HEK293 (cell line): ENCODE results near the gene HDAC11.

Experiments
- CTCF ChIP-seq: fragments of 450-650 bp; formaldehyde crosslinking; IDR thresholded peaks from 2 replicates; pipeline ENCODE4 v1.5.1; 2016; ENCODE audit warnings: missing biosample characterization, missing genetic modification characterization
- MEIS1 ChIP-seq: sonication (generic); formaldehyde crosslinking; IDR thresholded peaks from 2 replicates; pipeline ENCODE4 v1.8.1; 2022; ENCODE audit warnings: missing genetic modification reagents, mild to moderate bottlenecking, borderline replicate concordance
- MZF1 ChIP-seq: fragments of 450-650 bp; formaldehyde crosslinking; IDR thresholded peaks from 2 replicates; pipeline ENCODE4 v1.5.1; 2017; ENCODE audit warnings: missing biosample characterization, missing genetic modification characterization, borderline replicate concordance
- ZBTB17 ChIP-seq: fragments of 450-650 bp; formaldehyde crosslinking; IDR thresholded peaks from 2 replicates; pipeline ENCODE4 v1.5.1; 2016; ENCODE audit warnings: missing biosample characterization, missing genetic modification characterization
- ZNF174 ChIP-seq: fragments of 450-650 bp; formaldehyde crosslinking; IDR thresholded peaks from 2 replicates; pipeline ENCODE4 v1.5.0; 2017; ENCODE audit warnings: missing biosample characterization, mild to moderate bottlenecking, missing genetic modification characterization
- ZNF2 ChIP-seq: fragments of 450-650 bp; formaldehyde crosslinking; IDR thresholded peaks from 2 replicates; pipeline ENCODE4 v1.5.1; 2016; ENCODE audit warnings: missing biosample characterization, missing genetic modification characterization
- ZNF501 ChIP-seq: fragments of 450-650 bp; formaldehyde crosslinking; IDR thresholded peaks from 2 replicates; pipeline ENCODE4 v1.5.1; 2016; ENCODE audit warnings: missing biosample characterization, missing genetic modification characterization
- ZNF513 ChIP-seq: fragments of 450-650 bp; IDR thresholded peaks from 2 replicates; pipeline ENCODE4 v1.5.1; 2018; ENCODE audit warnings: missing biosample characterization, missing genetic modification characterization
- ZNF623 ChIP-seq: fragments of 450-650 bp; formaldehyde crosslinking; IDR thresholded peaks from 2 replicates; pipeline ENCODE4 v1.5.1; 2016; ENCODE audit warnings: missing biosample characterization, missing genetic modification characterization
- TF ChIP-seq, protein P1 (sequence below): fragments of 450-650 bp; formaldehyde crosslinking; IDR thresholded peaks from 2 replicates; pipeline ENCODE4 v1.5.1; 2016; ENCODE audit warnings: missing biosample characterization, missing genetic modification characterization
- TF ChIP-seq, protein P2 (sequence below): fragments of 450-650 bp; formaldehyde crosslinking; IDR thresholded peaks from 2 replicates; pipeline ENCODE4 v1.5.1; 2016; ENCODE audit warnings: missing biosample characterization, missing genetic modification characterization
- TF ChIP-seq, protein P3 (sequence below): fragments of 450-650 bp; formaldehyde crosslinking; IDR thresholded peaks from 2 replicates; pipeline ENCODE4 v1.5.1; 2016; ENCODE audit warnings: missing biosample characterization, missing genetic modification characterization, borderline replicate concordance

GRCh38 chr3:13479582-13480339 lies at the start of gene HDAC11:
- 0 out of 2 replicates have a peak, but pooled peaks have one; percentile 14 for TF ChIP-seq ZBTB17 (tag by site-specific recombination)
- TF ChIP-seq, protein P1, sequence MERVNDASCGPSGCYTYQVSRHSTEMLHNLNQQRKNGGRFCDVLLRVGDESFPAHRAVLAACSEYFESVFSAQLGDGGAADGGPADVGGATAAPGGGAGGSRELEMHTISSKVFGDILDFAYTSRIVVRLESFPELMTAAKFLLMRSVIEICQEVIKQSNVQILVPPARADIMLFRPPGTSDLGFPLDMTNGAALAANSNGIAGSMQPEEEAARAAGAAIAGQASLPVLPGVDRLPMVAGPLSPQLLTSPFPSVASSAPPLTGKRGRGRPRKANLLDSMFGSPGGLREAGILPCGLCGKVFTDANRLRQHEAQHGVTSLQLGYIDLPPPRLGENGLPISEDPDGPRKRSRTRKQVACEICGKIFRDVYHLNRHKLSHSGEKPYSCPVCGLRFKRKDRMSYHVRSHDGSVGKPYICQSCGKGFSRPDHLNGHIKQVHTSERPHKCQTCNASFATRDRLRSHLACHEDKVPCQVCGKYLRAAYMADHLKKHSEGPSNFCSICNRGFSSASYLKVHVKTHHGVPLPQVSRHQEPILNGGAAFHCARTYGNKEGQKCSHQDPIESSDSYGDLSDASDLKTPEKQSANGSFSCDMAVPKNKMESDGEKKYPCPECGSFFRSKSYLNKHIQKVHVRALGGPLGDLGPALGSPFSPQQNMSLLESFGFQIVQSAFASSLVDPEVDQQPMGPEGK (tag by site-specific recombination): peak; percentile 69
- TF ChIP-seq CTCF (tag by site-specific recombination): no peak; the same call in 1 of the 2 replicates
- TF ChIP-seq ZNF174 (tag by site-specific recombination): no peak
- peak; percentile 48; the same call in 1 of the 2 replicates for TF ChIP-seq ZNF2 (tag by site-specific recombination)
- TF ChIP-seq, protein P2, sequence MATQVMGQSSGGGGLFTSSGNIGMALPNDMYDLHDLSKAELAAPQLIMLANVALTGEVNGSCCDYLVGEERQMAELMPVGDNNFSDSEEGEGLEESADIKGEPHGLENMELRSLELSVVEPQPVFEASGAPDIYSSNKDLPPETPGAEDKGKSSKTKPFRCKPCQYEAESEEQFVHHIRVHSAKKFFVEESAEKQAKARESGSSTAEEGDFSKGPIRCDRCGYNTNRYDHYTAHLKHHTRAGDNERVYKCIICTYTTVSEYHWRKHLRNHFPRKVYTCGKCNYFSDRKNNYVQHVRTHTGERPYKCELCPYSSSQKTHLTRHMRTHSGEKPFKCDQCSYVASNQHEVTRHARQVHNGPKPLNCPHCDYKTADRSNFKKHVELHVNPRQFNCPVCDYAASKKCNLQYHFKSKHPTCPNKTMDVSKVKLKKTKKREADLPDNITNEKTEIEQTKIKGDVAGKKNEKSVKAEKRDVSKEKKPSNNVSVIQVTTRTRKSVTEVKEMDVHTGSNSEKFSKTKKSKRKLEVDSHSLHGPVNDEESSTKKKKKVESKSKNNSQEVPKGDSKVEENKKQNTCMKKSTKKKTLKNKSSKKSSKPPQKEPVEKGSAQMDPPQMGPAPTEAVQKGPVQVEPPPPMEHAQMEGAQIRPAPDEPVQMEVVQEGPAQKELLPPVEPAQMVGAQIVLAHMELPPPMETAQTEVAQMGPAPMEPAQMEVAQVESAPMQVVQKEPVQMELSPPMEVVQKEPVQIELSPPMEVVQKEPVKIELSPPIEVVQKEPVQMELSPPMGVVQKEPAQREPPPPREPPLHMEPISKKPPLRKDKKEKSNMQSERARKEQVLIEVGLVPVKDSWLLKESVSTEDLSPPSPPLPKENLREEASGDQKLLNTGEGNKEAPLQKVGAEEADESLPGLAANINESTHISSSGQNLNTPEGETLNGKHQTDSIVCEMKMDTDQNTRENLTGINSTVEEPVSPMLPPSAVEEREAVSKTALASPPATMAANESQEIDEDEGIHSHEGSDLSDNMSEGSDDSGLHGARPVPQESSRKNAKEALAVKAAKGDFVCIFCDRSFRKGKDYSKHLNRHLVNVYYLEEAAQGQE (tag by site-specific recombination): no peak
- no peak for TF ChIP-seq ZNF623 (tag by site-specific recombination)
- no peak for TF ChIP-seq ZNF501 (tag by site-specific recombination)
- TF ChIP-seq, protein P3, sequence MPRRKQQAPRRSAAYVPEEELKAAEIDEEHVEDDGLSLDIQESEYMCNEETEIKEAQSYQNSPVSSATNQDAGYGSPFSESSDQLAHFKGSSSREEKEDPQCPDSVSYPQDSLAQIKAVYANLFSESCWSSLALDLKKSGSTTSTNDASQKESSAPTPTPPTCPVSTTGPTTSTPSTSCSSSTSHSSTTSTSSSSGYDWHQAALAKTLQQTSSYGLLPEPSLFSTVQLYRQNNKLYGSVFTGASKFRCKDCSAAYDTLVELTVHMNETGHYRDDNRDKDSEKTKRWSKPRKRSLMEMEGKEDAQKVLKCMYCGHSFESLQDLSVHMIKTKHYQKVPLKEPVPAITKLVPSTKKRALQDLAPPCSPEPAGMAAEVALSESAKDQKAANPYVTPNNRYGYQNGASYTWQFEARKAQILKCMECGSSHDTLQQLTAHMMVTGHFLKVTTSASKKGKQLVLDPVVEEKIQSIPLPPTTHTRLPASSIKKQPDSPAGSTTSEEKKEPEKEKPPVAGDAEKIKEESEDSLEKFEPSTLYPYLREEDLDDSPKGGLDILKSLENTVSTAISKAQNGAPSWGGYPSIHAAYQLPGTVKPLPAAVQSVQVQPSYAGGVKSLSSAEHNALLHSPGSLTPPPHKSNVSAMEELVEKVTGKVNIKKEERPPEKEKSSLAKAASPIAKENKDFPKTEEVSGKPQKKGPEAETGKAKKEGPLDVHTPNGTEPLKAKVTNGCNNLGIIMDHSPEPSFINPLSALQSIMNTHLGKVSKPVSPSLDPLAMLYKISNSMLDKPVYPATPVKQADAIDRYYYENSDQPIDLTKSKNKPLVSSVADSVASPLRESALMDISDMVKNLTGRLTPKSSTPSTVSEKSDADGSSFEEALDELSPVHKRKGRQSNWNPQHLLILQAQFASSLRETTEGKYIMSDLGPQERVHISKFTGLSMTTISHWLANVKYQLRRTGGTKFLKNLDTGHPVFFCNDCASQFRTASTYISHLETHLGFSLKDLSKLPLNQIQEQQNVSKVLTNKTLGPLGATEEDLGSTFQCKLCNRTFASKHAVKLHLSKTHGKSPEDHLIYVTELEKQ: no peak
- TF ChIP-seq MZF1: no peak
- no peak for TF ChIP-seq ZNF513 (tag by site-specific recombination)
- no peak for TF ChIP-seq MEIS1 (CRISPR knock-in tag)
